Upper lobe of left lung (tissue), 4 donors: ENCODE measurements around the gene KIRREL2.

Experiments
- CTCF ChIP-seq, 6 experiments: fragments of 450-650 bp in 4 of 6; fragments of 200-600 bp in 2 of 6; sonication (generic) in 2 of 6; IDR thresholded peaks; one replicate each; pipeline ENCODE4 v1.5.1; 2016 to 2019; ENCODE audit warnings: antibody characterized with exemption in 6 of 6
- POLR2A ChIP-seq, 4 donors: fragments of 450-650 bp; IDR thresholded peaks; one replicate each; pipeline ENCODE4 v1.5.1; 2016 to 2017; ENCODE audit warnings: antibody characterized with exemption in 4 of 4, mild to moderate bottlenecking in 2 of 4

- TF ChIP-seq POLR2A (IDR thresholded peaks at IDR 0.05) (no peak), CTCF (IDR thresholded peaks at IDR 0.05) (no peak)
These were observed 14.6 kb upstream of the KIRREL2 start for GRCh38 chr19:35841961-35842595.
